A673 (cell line): Measurements from ENCODE around the gene OSBP2. TPM values are rescaled to one million over a fixed set of nuclear protein-coding genes. Genes with fewer than 3 reads are reported as not detected.

Source experiments
- BruUV-seq: library from RNA; stranded (reverse); fragments of 400-500 nt; replicated peaks from 2 replicates; lab custom pipeline; 2021; lab: Mats Ljungman, UMichigan
- CTCF ChIA-PET: fragments of 300-600 bp; sonication (Branson Sonifier 250); formaldehyde crosslinking; loops from one replicate; lab custom pipeline; 2022; ENCODE audit warnings: antibody characterized with exemption; lab: Charles Lee
- POLR2A ChIA-PET: fragments of 300-600 bp; sonication (Branson Sonifier 250); formaldehyde crosslinking; loops from one replicate; lab custom pipeline; 2022; ENCODE audit warnings: antibody characterized with exemption; ENCODE audit not compliant: low non-redundant PET; lab: Charles Lee
- DNase-seq: peaks from one replicate; pipeline ENCODE4 v3.0.0-alpha.2; 2015; ENCODE audit warnings: low spot score
- H3K27ac ChIP-seq: fragments of 200-600 bp; sonication (generic); 2 replicates; pipeline ENCODE4 v1.5.1; 2016; ENCODE audit warnings: mixed run types, low read depth, mild to moderate bottlenecking, mixed read lengths, antibody characterized with exemption, low read length; ENCODE audit not compliant: poor library complexity, severe bottlenecking
- H3K27me3 ChIP-seq: fragments of 200-600 bp; sonication (generic); replicated peaks from 2 replicates; pipeline ENCODE4 v1.6.1; 2017; ENCODE audit warnings: mixed run types, low read depth, mild to moderate bottlenecking, mixed read lengths, antibody characterized with exemption, low read length; ENCODE audit not compliant: insufficient read depth, poor library complexity
- H3K36me3 ChIP-seq: fragments of 200-600 bp; sonication (generic); 2 replicates; pipeline ENCODE4 v1.6.1; 2016; ENCODE audit warnings: mixed run types, mild to moderate bottlenecking, mixed read lengths, antibody characterized with exemption, low read length; ENCODE audit not compliant: insufficient read depth, poor library complexity, severe bottlenecking
- H3K4me1 ChIP-seq: fragments of 200-600 bp; sonication (generic); 2 replicates; pipeline ENCODE4 v1.6.1; 2017; ENCODE audit warnings: mixed run types, mild to moderate bottlenecking, mixed read lengths, antibody characterized with exemption, low read length; ENCODE audit not compliant: insufficient read depth, poor library complexity, severe bottlenecking
- H3K4me3 ChIP-seq: fragments of 200-600 bp; sonication (generic); 2 replicates; pipeline ENCODE4 v1.5.1; 2016; ENCODE audit warnings: low read depth, mixed run types, mild to moderate bottlenecking, mixed read lengths, low read length; ENCODE audit not compliant: poor library complexity, severe bottlenecking
- H3K9me3 ChIP-seq: fragments of 200-600 bp; sonication (generic); 2 replicates; pipeline ENCODE4 v1.6.1; 2016; ENCODE audit warnings: mixed run types, low read depth, mild to moderate bottlenecking, mixed read lengths, antibody characterized with exemption, low read length; ENCODE audit not compliant: poor library complexity, severe bottlenecking
- EZH2 ChIP-seq: fragments of 200-600 bp; sonication (generic); IDR thresholded peaks from 2 replicates; pipeline ENCODE4 v1.6.1; 2017; ENCODE audit warnings: borderline replicate concordance, low read depth, mild to moderate bottlenecking, mixed read lengths, antibody characterized with exemption, low read length; ENCODE audit not compliant: poor library complexity, severe bottlenecking
- intact Hi-C: fragments of 100-400 bp; cut with micrococcal nuclease; formaldehyde crosslinking; loops from one replicate; pipeline ENCODE4 v1.10.0; 2022; ENCODE audit not compliant: unreplicated experiment
- total RNA-seq: library from RNA; stranded (reverse); gene quantifications from 2 replicates; pipeline ENCODE4 v1.2.3, GENCODE V29; 2021
- TF ChIP-seq, protein P1 (sequence below): fragments of 300-800, 200-600 bp; sonication (generic); conservative IDR thresholded peaks from 2 replicates; pipeline ENCODE4 v1.5.1; 2017; ENCODE audit warnings: low read depth, mild to moderate bottlenecking, antibody characterized with exemption, low read length, moderate library complexity, mixed read lengths

Gene OSBP2
- total RNA-seq, 1 experiment from 2014 or later: 1.8 TPM

DNA sequence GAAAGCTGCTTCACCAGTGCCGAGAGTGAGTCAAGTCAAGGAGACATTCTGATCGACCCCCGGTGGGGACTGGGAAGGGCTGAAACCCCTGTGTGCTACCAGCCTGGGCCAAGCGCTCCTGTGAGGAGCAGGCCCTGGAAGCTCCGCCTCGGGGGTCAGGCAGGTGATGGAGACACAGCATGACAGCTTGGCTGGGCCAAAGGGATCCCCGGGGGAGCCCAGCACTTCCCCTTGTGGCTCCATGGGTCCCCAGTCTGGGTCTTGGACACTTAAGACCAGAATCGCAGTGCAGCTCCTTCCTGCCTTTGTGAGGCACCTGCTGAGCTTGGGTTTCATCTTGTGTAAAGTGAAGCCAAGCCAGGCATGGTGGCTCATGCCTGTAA, 184.7 kb downstream of the OSBP2 start:
- Histone ChIP-seq H3K27ac (no peak overlapping the region), H3K4me1 (peaks cover 22% of the 10 kb centered on the region), H3K27me3 (no peaks in the 10 kb centered on the region), H3K4me3 (no peak overlapping the region), H3K9me3 (no peaks in the 10 kb centered on the region), H3K36me3 (no peaks in the 10 kb centered on the region)
- CTCF ChIA-PET: interaction anchor here (0.7 kb wide), 1 partner anchor 72 kb away, joined by 3 read pairs; no protein-coding TSS in a partner anchor
- DNase-seq: no peak
- intact Hi-C loops: no loop called here
- POLR2A ChIA-PET: no interaction called here
- no TSS peak for BruUV-seq
- TF ChIP-seq EZH2: no peak
- TF ChIP-seq, protein P1, sequence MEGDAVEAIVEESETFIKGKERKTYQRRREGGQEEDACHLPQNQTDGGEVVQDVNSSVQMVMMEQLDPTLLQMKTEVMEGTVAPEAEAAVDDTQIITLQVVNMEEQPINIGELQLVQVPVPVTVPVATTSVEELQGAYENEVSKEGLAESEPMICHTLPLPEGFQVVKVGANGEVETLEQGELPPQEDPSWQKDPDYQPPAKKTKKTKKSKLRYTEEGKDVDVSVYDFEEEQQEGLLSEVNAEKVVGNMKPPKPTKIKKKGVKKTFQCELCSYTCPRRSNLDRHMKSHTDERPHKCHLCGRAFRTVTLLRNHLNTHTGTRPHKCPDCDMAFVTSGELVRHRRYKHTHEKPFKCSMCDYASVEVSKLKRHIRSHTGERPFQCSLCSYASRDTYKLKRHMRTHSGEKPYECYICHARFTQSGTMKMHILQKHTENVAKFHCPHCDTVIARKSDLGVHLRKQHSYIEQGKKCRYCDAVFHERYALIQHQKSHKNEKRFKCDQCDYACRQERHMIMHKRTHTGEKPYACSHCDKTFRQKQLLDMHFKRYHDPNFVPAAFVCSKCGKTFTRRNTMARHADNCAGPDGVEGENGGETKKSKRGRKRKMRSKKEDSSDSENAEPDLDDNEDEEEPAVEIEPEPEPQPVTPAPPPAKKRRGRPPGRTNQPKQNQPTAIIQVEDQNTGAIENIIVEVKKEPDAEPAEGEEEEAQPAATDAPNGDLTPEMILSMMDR: no peak

DNA sequence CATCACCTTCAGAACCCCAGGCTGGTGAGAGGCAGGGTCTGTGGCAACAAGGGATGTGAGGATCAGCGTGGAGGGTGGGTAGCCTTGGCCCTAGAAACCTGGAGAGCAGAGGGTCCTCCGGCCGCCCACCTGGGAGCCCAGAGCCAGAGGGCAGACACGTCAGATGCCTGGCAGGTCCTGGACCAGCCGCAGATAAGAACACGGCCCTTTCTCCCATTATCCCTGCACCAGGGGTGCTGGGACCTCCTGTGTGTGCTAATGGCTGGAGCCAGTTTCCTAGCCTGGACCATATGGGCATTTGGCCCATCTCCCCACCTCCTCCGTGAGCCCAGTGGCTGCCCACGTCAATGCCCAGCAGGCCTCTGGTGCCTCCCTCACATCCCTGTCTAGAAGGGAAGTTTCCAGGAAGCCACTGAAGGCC, 185.5 kb downstream of the OSBP2 start:
- Histone ChIP-seq H3K27me3 (no peaks in the 10 kb centered on the region), H3K36me3 (no peaks in the 10 kb centered on the region), H3K4me1 (peaks cover 22% of the 10 kb centered on the region), H3K27ac (no peak overlapping the region), H3K4me3 (no peak overlapping the region), H3K9me3 (no peaks in the 10 kb centered on the region)
- no TSS peak for BruUV-seq
- ChIA-PET CTCF (no interaction called here), POLR2A (no interaction called here)
- TF ChIP-seq EZH2: no peak
- TF ChIP-seq, protein P1: no peak
- no peak for DNase-seq
- intact Hi-C loops: no loop called here

DNA sequence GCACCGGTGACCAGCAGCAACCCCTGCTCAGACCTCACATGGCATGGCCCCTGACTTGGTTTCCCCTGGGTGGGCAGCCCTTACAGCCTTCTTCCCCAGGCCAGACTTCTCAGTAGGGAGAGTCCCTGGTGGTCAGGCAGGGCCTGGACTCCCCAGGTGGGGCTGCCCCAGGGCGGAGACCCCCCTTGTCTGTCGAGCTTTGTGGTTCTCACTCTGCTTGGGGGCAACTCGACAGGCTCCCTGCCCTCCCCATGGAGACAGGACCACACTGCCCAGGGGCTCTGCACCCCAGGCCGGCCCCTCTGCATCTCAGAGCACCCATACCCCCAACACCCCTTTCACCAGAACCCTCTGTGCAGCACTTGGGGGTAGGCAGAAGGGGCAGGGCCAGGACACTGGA, 186.2 kb downstream of the OSBP2 start:
- ChIA-PET POLR2A (no interaction called here), CTCF (no interaction called here)
- no peak for DNase-seq
- no peak overlapping the region for H3K4me3 ChIP-seq
- intact Hi-C loops: no loop called here
- TF ChIP-seq, protein P1: no peak
- TF ChIP-seq EZH2: no peak
- H3K27me3 ChIP-seq: no peaks in the 10 kb centered on the region
- peaks cover 22% of the 10 kb centered on the region for H3K4me1 ChIP-seq
- no peaks in the 10 kb centered on the region for H3K36me3 ChIP-seq
- no TSS peak for BruUV-seq
- no peak overlapping the region for H3K27ac ChIP-seq
- H3K9me3 ChIP-seq: no peaks in the 10 kb centered on the region
